GM03348 (cell line): ENCODE measurements around the gene IGSF8.

ENCODE experiments used
- DNase-seq: peaks from one replicate; pipeline ENCODE4 v3.0.0; 2012; ENCODE audit warnings: low spot score

The IGSF8 gene

DNA sequence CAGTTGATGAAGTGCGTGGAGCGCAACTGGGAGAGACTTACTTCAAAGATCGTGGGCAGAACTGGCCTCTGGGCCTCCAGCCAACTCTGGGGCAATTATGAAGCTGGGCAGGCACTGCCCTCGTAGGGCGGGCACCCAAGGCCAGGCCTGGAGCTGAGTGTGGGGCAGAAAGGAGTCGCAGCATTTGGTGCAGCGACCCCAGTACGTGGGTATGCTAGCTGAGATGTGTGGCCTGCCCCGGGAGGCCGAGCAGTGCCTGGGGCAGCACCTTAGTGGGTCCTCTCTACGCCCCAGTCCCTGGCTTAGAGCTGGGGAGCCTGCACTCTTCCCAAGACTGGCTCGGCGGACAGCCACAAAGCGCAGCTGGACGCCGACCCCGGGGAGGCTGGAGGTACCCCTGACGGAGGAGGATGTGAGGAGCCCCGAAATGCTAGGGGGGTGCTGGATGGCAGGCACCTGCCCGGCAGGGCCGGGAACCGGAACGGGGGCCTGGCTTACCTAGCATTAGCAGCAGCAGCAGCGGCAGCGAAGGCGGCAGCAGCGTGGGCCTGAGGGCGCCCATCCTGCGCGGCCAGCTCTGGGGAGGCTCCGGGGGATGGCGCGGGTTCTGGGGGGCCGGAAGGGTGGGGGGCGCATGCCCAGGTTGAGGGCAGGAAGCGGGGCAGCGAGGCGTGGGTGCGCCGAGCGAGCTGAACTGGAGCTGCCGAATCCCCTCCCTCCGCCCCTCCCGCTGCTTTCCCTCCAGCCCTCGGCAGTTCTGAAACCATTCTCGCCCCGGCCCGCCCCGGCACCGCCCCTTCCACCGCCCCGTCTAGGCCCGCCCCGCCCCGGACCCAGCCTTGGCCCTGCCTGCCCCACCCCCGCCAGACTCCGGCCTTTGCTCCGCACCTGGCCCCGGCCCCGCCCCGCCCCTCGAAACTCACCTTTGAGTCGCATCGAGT is at the start of gene IGSF8:
Gene IGSF8, minus strand, starts transcription at position 709 of the 941 bp plus-strand sequence. Its CDS starts 147 bp downstream, at position 562.
- peak; percentile 95 for DNase-seq

DNA sequence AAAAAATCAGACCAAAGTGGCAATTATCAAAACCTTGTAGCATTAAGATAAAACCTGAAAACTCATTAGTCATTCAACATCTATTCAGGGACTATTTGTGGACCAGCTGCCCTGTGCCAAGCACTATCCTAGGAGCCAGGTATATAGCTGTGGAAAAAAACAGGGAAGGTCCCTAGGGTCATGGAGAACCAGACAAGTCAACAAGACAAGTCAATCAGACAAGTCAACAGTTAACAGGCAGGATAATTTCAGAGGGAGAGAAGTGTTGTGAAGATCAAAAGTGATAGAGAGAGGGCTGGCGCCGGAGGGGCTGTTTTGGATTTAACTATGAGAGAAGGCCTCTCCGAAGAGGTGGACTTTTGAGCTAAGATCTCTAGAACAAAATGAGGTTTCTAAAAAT is 49.7 kb upstream of the IGSF8 start:
- no peak for DNase-seq

GRCh38 chr1:160146107-160146506 is 47.7 kb upstream of the IGSF8 start:
- no peak for DNase-seq

DNA sequence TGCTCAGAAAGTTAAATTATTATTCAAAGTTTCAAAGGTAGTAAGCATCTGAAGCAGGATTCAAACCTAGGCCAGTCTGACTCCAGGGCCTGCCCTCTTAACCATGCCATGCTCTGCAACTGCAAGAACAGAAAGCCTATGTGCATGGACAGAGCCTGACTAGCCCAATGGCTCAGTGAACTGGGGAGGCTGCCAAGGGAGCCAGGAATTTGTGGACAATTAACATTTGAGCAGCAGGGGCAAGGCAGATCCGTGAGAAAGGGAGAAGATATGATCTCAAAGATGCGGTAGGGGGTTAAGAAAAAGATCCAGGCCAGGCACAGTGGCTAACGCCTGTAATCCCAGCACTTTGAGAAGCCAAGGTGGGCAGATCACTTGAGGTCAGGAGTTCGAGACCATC is 46.5 kb upstream of the IGSF8 start:
- peak; percentile 60 for DNase-seq

DNA sequence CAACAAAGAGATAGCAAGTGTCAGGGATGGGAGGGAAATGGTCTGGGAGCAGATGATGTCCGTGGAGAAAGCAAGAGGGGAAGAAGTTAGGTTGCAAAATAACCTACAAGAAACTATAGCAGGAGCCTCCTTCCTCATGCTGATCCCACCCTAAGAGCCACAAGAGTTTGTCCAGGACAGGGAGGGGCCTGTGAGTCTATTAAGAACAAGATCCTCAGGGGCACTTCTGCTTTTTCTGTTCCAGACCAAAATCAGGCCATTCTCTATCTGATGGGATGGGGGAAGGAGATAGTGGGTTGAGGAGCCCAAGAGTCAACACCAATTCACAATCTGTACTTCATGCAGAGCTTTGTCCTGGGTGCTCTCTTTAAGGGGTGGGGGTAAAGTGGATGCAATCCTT is 45.3 kb upstream of the IGSF8 start:
- DNase-seq = no peak

DNA sequence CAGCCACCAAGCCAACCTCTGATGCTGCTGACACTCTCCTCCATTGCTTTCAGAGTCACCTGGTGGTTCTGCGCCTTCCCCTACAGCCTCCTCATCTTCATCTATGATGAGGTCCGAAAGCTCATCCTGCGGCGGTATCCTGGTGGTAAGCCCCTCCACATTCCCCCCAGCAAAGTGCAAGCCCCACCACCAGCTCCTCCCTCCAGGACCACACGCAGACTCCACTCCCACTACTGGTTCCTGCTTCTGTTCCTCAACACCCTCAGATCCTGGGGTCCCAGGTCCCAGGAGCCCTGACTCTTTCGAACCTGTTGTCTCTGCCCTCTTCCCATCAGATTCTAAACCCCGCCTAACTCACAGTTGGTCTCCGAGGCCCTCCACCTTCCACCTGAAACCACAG is 41.4 kb upstream of the IGSF8 start:
- DNase-seq = no peak

GRCh38 chr1:160137216-160137862 is 38.9 kb upstream of the IGSF8 start:
- no peak for DNase-seq

DNA sequence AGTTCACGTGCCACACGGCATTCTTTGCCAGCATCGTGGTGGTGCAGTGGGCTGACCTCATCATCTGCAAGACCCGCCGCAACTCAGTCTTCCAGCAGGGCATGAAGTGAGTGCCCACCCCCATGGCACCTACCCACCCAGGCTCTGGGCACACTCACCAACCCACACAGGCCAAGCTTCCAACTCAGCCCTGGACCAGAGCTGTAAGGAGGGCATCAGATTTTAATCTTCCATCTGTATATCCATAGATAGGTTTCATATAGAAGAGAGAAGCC is 38.4 kb upstream of the IGSF8 start:
- no peak for DNase-seq

GRCh38 chr1:160136121-160136925 is 37.9 kb upstream of the IGSF8 start:
- DNase-seq = no peak

GRCh38 chr1:160134791-160135572 is 36.6 kb upstream of the IGSF8 start:
- DNase-seq = no peak

GRCh38 chr1:160133990-160134770 is 35.8 kb upstream of the IGSF8 start:
- DNase-seq = no peak

GRCh38 chr1:160131803-160132565 is 33.6 kb upstream of the IGSF8 start:
- no peak for DNase-seq

GRCh38 chr1:160130939-160131338 is 32.5 kb upstream of the IGSF8 start:
- DNase-seq = no peak

GRCh38 chr1:160130486-160130885 is 32.1 kb upstream of the IGSF8 start:
- no peak for DNase-seq

DNA sequence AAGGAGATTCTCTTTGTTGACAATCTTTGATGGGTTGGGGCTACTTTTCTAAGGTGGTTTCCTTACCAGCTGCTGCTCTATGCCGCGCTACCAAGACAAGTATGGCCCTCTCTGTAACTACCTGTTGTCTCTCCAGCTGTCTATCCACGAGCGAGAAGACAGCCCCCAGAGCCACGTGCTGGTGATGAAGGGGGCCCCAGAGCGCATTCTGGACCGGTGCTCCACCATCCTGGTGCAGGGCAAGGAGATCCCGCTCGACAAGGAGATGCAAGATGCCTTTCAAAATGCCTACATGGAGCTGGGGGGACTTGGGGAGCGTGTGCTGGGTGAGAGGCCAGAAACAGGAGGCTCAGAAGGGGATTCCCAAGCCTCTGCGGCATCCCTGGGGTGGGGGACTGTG is 31.5 kb upstream of the IGSF8 start:
- no peak for DNase-seq

DNA sequence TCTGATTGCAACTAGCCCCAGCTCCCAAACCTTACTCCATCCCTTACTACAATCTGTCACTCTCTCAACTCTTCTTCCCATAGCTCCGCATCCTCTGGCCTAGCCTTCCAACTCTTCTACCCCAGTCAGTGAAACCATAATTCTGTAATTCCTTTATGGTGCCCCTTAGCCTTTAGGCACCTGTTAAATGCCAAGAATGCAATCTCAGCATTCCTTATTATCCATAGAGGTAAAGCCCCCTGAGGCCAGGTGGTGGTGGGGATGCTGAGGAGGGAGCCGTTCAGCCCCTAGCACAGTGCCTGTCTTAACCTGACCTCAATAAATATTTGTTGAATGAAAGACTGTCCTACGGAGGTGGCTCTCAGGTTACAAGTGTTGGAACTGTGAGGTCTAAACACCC is 31.1 kb upstream of the IGSF8 start:
- DNase-seq = no peak

DNA sequence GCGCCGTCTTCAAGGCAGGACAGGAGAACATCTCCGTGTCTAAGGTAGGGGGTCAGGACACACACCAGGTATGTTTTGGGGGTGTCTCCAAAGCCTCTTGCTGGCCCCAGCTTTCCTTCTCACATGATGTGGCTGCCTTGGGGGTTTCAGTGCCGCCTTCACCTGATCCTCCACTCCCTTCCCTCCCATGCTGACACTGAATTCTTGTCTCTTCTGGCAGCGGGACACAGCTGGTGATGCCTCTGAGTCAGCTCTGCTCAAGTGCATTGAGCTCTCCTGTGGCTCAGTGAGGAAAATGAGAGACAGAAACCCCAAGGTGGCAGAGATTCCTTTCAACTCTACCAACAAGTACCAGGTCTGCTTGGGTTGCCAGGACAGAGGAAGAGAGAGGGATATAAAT is 30.6 kb upstream of the IGSF8 start:
- DNase-seq = peak; percentile 52

GRCh38 chr1:160128636-160129035 is 30.2 kb upstream of the IGSF8 start:
- DNase-seq = no peak

GRCh38 chr1:160127865-160128523 is 29.6 kb upstream of the IGSF8 start:
- peak; percentile 85 for DNase-seq

DNA sequence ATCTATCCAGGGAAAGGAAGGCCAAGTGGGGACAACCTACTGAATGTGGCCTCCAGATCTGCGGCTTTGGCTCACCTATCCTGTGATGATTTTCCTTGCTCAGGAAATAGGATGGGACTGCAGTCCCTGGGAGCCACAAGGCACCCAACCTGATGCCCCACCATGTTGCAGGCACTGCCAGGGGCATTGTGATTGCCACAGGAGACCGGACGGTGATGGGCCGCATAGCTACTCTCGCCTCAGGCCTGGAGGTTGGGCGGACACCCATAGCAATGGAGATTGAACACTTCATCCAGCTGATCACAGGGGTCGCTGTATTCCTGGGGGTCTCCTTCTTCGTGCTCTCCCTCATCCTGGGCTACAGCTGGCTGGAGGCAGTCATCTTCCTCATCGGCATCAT is 29.0 kb upstream of the IGSF8 start:
- DNase-seq = no peak
